H7 (cell line): ENCODE data around the gene IMMP2L. TPM values are rescaled to one million over a fixed set of nuclear protein-coding genes. Genes with fewer than 3 reads are reported as not detected.

Experiments
- DNase-seq: peaks from one replicate; pipeline ENCODE4 v3.0.0; 2012
- H3K27me3 ChIP-seq: 2 replicates; pipeline ENCODE4 v1.6.0; 2011; ENCODE audit warnings: mild to moderate bottlenecking, low read length; ENCODE audit not compliant: control insufficient read depth, insufficient read depth
- H3K36me3 ChIP-seq: replicated peaks from 2 replicates; pipeline ENCODE4 v1.5.1; 2011; ENCODE audit warnings: low read length; ENCODE audit not compliant: control insufficient read depth, insufficient read depth
- H3K4me3 ChIP-seq: 2 replicates; pipeline ENCODE4 v1.5.1; 2011; ENCODE audit warnings: low read depth, mild to moderate bottlenecking, control low read depth, low read length, moderate library complexity; ENCODE audit not compliant: insufficient read depth
- total RNA-seq: library from RNA; depleted of rRNA; stranded (reverse); fragments of >200 nt; shearing (Covaris generic); gene quantifications from 2 replicates; pipeline ENCODE4 v1.2.3, GENCODE V29; 2014

IMMP2L gene
- total RNA-seq, 1 experiment from 2014 or later, result 9.2 TPM

DNA sequence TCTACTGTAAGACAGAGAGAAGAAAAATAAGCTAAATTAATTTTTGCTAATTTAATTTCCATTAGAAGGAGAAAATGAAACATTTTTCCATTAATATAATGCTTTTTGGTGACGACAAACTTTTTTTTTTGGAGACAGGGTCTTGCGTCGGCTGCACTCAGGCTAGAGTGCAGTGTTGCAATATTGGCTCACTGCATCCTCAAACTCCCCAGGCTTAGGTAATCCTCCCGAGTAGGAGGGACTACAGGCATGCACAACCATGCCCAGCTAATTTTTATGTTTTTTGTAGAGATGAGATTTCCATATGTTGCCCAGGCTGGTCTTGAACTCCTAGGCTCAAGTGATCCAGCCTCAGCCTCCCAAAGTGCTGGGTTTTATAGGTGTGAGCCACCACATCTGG is 701.1 kb downstream of the IMMP2L start:
- no peak for DNase-seq
- Histone ChIP-seq H3K27me3 (no peaks in the 10 kb centered on the region), H3K4me3 (no peak overlapping the region), H3K36me3 (no peaks in the 10 kb centered on the region)

DNA sequence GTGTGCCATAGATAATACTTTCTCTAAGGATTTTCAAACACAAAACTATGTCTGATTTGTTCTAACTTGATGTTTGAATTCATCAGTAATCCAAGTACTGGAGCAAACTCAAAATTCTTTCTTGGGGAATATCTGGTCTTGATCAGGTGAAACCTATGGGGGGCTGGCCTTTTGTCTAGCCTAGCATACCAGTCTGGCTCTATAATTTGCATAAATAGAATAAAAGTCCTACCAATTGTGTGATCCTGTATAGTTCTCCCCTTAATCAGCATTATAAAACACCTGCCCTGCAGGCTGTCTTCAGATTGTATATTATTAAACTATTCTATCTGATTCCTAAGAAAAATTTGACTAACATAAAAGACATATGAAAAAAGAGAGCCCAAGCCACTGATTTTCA is 705.2 kb downstream of the IMMP2L start:
- Histone ChIP-seq H3K4me3 (no peak overlapping the region), H3K36me3 (no peaks in the 10 kb centered on the region), H3K27me3 (no peaks in the 10 kb centered on the region)
- no peak for DNase-seq

DNA sequence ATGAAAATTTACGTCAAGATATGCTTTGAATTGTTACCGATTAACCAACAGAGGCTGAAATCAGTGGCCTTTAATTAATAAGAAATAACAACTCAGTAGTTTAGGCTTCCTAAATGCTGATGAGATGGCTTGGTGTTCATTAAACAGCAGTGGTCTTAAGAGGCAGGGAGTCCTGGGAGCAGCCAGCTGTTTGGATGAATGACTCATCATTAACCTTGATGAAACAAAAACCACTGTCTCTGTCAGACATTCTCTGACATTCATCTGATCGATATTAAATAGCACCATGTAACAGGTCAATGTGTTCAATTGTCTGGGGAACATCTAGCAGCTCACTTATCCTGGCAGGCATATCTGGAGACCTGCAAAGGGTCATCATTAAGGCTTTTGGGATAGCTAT is 705.6 kb downstream of the IMMP2L start:
- no peaks in the 10 kb centered on the region for H3K36me3 ChIP-seq
- no peaks in the 10 kb centered on the region for H3K27me3 ChIP-seq
- no peak overlapping the region for H3K4me3 ChIP-seq
- DNase-seq, result peak; percentile 0

DNA sequence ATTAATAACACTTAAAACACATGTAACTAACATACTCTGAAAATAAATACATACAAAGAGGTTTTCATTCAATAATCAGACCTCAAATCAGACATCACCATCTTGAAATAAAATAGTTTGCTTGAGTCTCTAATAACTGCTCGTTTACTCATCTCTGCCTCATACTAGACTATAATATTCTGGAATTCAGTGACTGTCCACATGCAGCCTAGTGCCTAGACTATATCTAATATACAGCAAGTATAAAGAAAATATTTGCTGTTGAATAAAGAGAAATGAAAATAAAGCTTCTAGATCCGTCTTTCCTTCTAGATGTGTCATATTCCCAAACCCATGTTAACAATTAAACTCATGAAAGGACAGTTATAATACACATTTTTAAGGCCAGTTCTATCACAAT is 707.6 kb downstream of the IMMP2L start:
- H3K4me3 ChIP-seq, result no peak overlapping the region
- no peaks in the 10 kb centered on the region for H3K36me3 ChIP-seq
- no peak for DNase-seq
- no peaks in the 10 kb centered on the region for H3K27me3 ChIP-seq

DNA sequence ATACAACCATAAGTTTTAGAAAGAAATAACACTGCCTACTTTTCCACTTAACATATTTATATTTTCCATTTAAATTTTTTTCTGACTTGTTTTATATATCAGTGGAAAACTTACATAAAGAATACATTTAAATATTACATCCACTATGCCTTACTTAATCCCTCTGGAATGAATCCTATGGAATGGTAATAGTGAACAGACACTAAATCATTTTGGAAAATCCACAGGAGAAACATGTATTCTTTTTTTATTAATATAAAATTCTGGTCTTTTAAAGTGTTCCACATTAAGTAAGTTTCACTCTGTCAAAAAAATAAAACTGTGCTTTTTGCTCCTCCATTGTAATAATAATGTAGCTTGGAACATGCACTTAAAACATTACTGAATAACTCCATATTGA is 708.1 kb downstream of the IMMP2L start:
- no peak for DNase-seq
- H3K4me3 ChIP-seq, result no peak overlapping the region
- H3K27me3 ChIP-seq, result no peaks in the 10 kb centered on the region
- H3K36me3 ChIP-seq, result no peaks in the 10 kb centered on the region

DNA sequence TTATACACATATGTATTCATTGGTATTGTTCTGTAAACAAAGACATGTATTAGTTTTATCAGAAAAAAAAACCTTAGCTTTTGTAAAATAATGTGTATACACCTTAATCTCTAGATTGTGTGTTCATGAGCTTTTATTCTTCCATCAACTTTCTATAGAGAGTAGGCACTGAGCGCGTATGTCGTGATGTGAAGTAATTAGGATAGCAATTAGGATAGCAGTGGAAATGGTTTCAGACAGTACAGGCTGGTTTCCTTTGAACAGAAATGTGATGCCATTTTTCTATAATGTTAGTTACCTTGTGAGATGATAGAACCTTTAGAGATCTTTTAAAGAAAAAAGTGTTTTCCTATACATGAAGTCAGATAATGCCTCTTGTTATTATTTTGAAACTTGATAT is 709.0 kb downstream of the IMMP2L start:
- no peaks in the 10 kb centered on the region for H3K27me3 ChIP-seq
- H3K36me3 ChIP-seq, result no peaks in the 10 kb centered on the region
- H3K4me3 ChIP-seq, result no peak overlapping the region
- no peak for DNase-seq

DNA sequence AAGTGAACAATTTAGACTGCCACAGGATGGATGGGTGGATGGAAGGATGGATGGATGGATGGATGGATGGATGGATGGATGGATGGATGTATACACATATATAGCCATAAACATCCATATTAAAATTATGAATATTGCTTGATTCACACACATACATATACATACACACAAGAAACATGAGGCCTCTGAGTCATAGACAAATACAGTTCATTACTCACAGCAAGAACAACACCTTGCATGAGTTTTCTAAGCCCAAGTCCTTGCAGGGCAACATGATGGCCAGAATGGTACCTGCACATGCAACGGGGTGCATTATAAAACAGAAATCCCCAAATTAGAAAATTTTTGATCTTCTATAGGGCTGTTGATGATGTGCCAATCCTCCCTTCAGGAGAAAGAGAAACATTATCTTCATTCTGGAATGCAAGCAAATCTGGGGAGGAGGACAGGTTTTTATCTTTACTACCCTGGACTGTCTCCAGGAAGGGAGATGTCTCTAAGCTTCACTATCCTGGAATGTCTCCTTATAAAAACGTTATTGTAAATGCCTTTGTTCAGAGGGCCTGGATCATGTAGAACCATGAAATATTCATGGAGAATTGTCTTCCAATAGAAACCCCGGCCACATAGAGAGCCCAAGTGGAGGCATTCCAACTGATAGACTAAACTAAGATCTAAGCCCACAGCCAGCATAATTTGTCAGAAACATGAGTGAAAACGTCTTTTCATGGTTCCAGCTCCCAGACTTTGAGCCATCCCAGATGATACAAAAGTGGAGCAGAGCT is 709.9 kb downstream of the IMMP2L start:
- DNase-seq, result no peak
- H3K4me3 ChIP-seq, result no peak overlapping the region
- no peaks in the 10 kb centered on the region for H3K27me3 ChIP-seq
- H3K36me3 ChIP-seq, result no peaks in the 10 kb centered on the region

DNA sequence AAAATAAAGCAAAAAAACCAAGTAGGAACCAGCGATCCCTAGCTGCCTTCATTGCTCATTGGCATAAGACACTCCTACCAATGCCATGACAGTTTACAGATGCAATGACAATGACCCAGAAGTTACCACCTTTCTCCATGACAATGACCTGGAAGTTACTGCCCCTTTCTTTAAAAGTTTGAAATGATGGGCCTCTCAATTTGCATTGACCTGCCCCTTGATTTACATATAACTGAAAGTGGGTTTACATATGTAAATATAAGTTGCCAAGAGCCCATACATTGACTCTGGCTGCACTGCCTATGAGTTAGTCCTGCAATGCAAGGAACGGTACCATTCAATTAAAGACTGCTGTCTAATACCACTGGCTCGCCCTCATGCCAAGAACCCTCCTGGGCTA is 712.1 kb downstream of the IMMP2L start:
- Histone ChIP-seq H3K4me3 (no peak overlapping the region), H3K36me3 (no peaks in the 10 kb centered on the region), H3K27me3 (no peaks in the 10 kb centered on the region)
- no peak for DNase-seq

DNA sequence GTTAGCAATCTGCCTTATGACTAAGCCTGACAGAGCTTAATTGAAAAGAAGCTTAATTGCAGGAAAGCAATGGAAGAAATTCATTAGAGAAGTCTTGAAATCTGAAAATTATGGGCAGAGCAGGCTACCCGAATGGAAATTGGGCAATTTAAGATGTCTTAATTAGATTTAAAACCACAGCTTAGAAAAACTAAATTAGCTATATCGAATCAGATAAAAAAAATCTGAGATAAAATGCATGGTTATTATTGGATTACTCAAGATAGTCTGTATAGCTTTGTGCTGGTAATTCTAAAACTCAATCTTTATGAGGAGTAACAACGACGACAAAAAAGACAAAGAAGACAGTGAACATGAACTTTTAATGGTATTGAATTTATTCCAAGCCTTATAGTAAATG is 719.5 kb downstream of the IMMP2L start:
- no peak for DNase-seq
- Histone ChIP-seq H3K27me3 (no peaks in the 10 kb centered on the region), H3K4me3 (no peak overlapping the region), H3K36me3 (no peaks in the 10 kb centered on the region)

DNA sequence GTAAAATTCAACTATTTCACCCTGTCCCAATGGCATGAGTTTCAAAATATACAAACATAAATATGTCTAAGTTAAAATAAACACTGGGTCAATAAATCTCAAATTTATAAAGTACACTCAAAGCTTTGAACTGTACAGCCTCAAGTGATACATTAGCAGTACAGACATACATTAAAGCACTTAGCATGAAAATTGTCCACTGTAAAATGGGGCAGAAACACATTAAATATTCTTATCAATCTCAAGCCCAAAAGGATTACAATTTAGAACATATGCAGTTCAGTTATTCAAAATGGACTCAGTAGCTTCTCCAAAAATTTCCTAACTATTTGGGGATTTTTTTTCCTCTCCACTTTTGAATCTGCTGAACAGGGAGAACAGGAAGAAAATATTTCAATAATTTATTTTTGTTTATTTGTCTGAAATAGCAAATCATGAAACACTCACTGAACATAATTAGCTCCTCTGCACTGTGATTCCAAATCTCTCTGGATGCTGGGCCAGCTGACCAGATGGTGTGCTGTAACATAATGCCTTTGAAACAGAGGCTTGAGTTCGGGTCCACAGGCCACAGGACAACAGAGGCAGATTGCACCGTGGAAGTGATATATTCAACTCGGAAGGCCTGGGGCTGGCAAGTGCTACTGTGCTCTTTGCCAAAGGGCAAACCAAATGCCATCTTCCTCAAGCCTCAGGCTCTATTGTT is 720.3 kb downstream of the IMMP2L start:
- no peak for DNase-seq
- no peaks in the 10 kb centered on the region for H3K27me3 ChIP-seq
- H3K4me3 ChIP-seq, result no peak overlapping the region
- no peaks in the 10 kb centered on the region for H3K36me3 ChIP-seq

DNA sequence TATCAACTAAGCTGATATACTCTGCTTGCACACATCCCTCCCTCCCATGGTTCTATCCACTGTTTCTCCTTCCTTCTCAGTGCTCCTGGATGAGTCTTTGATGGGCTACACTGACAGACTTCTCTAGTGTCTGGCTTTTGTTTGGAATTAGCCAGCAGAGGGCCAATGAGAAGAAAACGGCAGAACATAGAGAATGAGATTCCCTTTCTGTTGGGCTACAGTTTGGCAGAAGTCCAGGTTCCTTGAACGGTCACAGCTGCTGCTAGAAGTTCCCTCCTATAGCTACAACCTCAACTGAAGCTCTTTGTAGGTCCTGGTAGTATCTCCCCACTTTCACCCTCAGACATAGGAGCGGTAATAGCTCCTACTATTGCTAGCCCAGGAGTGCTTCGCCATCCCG is 722.4 kb downstream of the IMMP2L start:
- Histone ChIP-seq H3K27me3 (no peaks in the 10 kb centered on the region), H3K4me3 (no peak overlapping the region), H3K36me3 (no peaks in the 10 kb centered on the region)
- no peak for DNase-seq

DNA sequence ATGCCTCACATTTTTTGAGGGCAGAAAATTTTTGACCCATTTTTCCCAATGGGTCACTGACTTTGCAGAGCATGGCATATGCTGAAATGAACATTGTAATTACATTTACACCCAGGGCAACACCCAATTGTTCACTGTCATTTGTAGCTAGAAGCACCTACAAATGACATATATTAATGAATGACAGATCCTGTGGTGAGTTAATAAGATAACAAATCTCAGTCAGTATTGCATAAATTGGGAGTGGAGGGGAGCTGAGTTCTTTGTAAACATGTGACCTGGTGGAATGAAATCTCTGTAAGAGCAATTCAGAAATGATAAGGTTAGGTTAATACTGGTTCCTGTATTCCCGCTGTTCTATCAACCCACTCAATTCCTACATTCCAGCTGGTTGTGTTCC is 726.4 kb downstream of the IMMP2L start:
- H3K4me3 ChIP-seq, result no peak overlapping the region
- H3K27me3 ChIP-seq, result no peaks in the 10 kb centered on the region
- DNase-seq, result no peak
- H3K36me3 ChIP-seq, result no peaks in the 10 kb centered on the region

DNA sequence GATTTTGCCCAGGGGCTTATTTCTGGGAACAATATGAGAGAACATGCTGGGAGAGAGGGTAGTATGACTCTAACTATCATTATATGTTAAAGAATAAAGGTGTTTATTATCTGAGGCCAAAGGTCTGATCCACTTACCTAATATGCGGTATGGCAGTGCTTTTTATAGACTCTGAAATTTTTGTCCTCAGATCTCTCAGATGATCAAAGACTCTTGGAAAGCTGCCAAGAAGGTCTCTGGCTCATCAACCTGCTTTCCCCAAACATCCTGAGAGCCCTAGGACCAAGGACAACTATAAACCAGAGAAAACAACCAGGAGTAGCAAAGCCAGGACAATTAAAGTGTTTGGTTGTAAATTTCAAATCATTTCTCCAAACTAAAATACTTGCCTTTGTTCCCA is 727.1 kb downstream of the IMMP2L start:
- H3K27me3 ChIP-seq, result no peaks in the 10 kb centered on the region
- no peak overlapping the region for H3K4me3 ChIP-seq
- no peak for DNase-seq
- no peaks in the 10 kb centered on the region for H3K36me3 ChIP-seq

DNA sequence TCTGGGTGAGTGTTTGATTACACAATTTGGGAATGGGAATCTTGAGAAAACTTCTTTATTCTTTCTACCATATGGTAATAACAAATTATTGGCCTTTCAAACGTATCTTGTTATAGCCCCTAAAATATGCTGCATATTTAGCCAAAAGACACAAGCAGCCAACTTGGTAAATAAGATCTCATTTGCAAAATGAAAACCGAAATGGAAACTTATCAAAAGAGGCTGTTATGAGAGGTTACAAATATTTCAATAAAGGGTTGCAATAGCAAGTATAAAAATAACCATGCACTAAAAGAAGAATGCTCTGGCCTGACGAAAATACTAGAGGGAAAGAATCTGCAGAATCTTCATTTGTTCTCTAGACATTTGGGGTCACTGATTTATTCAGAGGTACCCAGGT is 730.9 kb downstream of the IMMP2L start:
- Histone ChIP-seq H3K4me3 (no peak overlapping the region), H3K27me3 (no peaks in the 10 kb centered on the region), H3K36me3 (no peaks in the 10 kb centered on the region)
- DNase-seq, result no peak

DNA sequence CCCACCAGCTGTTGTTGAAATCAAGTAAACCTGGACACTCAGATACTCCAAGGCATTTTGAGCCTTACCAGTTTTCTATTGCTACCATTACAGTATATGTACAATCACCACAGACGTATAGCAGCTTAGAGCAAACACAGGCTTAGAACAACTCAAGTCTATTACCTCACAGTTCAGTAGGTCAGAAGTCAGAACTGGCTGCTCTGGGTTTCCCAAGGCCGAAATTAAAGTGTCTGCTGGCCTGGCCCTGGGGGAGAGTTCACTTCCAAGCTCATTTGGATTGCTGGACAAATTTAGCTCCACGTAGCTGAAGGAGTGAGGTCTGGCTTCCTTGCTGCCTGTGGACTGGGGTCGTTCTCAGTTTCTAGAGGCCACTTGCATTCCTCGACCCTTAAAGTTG is 731.5 kb downstream of the IMMP2L start:
- Histone ChIP-seq H3K27me3 (no peaks in the 10 kb centered on the region), H3K36me3 (no peaks in the 10 kb centered on the region), H3K4me3 (no peak overlapping the region)
- DNase-seq, result no peak
